HepG2 (cell line): Measurements from ENCODE around the gene PIP5K1A. TPM values are rescaled to one million over a fixed set of nuclear protein-coding genes. Genes with fewer than 3 reads are reported as not detected.

Experiments
- AHR ChIP-seq: IDR thresholded peaks from 2 replicates; pipeline ENCODE4 v1.6.1; 2018; ENCODE audit warnings: missing genetic modification reagents, missing compliant biosample characterization
- ARID2 ChIP-seq: sonication (generic); formaldehyde crosslinking; IDR thresholded peaks from 2 replicates; pipeline ENCODE4 v1.8.1; 2022; ENCODE audit warnings: mild to moderate bottlenecking, missing genetic modification reagents, borderline replicate concordance
- CREB3 ChIP-seq: sonication (generic); formaldehyde crosslinking; IDR thresholded peaks from 2 replicates; pipeline ENCODE4 v1.5.0; 2020; ENCODE audit warnings: missing genetic modification reagents
- KDM6A ChIP-seq: IDR thresholded peaks from 2 replicates; pipeline ENCODE4 v1.6.1; 2016; ENCODE audit warnings: low read depth
- KLF16 ChIP-seq, 2 experiments: sonication (generic) in 1 of 2; formaldehyde crosslinking in 1 of 2; IDR thresholded peaks; 2 replicates each; pipeline versions ENCODE4 v1.6.1 to v1.8.0; 2016 to 2023; ENCODE audit warnings: missing genetic modification reagents in 2 of 2, missing compliant biosample characterization in 1 of 2
- KLF9 ChIP-seq: IDR thresholded peaks from 2 replicates; pipeline ENCODE4 v1.6.1; 2016; ENCODE audit warnings: low read depth
- LRRFIP1 ChIP-seq: sonication (generic); formaldehyde crosslinking; conservative IDR thresholded peaks from 2 replicates; pipeline ENCODE4 v1.4.0; 2020; ENCODE audit warnings: missing genetic modification reagents
- NFYB ChIP-seq: sonication (generic); formaldehyde crosslinking; IDR thresholded peaks from 2 replicates; pipeline ENCODE4 v1.4.0; 2020; ENCODE audit warnings: missing genetic modification reagents
- NR2F2 ChIP-seq: IDR thresholded peaks from 2 replicates; pipeline ENCODE4 v1.6.1; 2012; ENCODE audit warnings: low read depth, inconsistent platforms, borderline replicate concordance
- POLR2A ChIP-seq, 2 experiments: IDR thresholded peaks; 2 replicates each; pipeline ENCODE4 v1.6.1; 2011; ENCODE audit warnings: low read depth in 2 of 2, low read length in 2 of 2, mild to moderate bottlenecking in 1 of 2, moderate library complexity in 1 of 2; ENCODE audit not compliant: insufficient read depth in 1 of 2
- PRDM4 ChIP-seq: sonication (generic); formaldehyde crosslinking; IDR thresholded peaks from 2 replicates; pipeline ENCODE4 v1.9.0; 2021; ENCODE audit warnings: missing genetic modification reagents, borderline replicate concordance
- ZMAT3 ChIP-seq: sonication (generic); formaldehyde crosslinking; conservative IDR thresholded peaks from 2 replicates; pipeline ENCODE4 v1.7.0; 2021; ENCODE audit warnings: missing genetic modification reagents
- ZNF180 ChIP-seq: sonication (generic); formaldehyde crosslinking; IDR thresholded peaks from 2 replicates; pipeline ENCODE4 v1.4.0; 2020; ENCODE audit warnings: low read depth, missing genetic modification reagents, borderline replicate concordance
- ZNF468 ChIP-seq: sonication (generic); formaldehyde crosslinking; IDR thresholded peaks from 2 replicates; pipeline ENCODE4 v1.8.0; 2022; ENCODE audit warnings: mild to moderate bottlenecking, moderate library complexity, missing genetic modification reagents
- ZNF563 ChIP-seq: sonication (generic); formaldehyde crosslinking; IDR thresholded peaks from 2 replicates; pipeline ENCODE4 v1.8.0; 2022; ENCODE audit warnings: mild to moderate bottlenecking, moderate library complexity, missing genetic modification reagents
- polyA plus RNA-seq, 8 experiments: library from polyadenylated mRNA; depleted of rRNA in 3 of 8; stranded (reverse) in 7 of 8; unstranded in 1 of 8; fragments of >200 nt; fragmentation: Illumina TruSeq in 4 of 8; extraction: Trizol in 4 of 8; gene quantifications; 2 replicates each; pipeline versions ENCODE4 v1.2.1 to v1.2.3, GENCODE V29; 2011 to 2016; ENCODE audit warnings: low read depth in 4 of 8, missing spikeins in 1 of 8, mixed read lengths in 1 of 8; ENCODE audit not compliant: insufficient read depth in 1 of 8
- total RNA-seq, 5 experiments: library from RNA; depleted of rRNA; stranded (reverse); fragments of >200 nt; fragmentation: Illumina TruSeq; extraction: Trizol; gene quantifications; 2 replicates each; pipeline ENCODE4 v1.2.3, GENCODE V29; 2016; ENCODE audit warnings: low read depth in 1 of 5
- TF ChIP-seq, protein P1 (sequence below): sonication (generic); formaldehyde crosslinking; conservative IDR thresholded peaks from 2 replicates; pipeline ENCODE4 v1.4.0; 2020; ENCODE audit warnings: missing genetic modification reagents
- TF ChIP-seq, protein P2 (sequence below): sonication (generic); formaldehyde crosslinking; IDR thresholded peaks from 2 replicates; pipeline ENCODE4 v1.8.0; 2022; ENCODE audit warnings: mild to moderate bottlenecking, missing genetic modification reagents, moderate library complexity
- TF ChIP-seq, protein P3 (sequence below): IDR thresholded peaks from 2 replicates; pipeline ENCODE4 v1.6.1; 2016; ENCODE audit warnings: control low read depth

Gene PIP5K1A
- total and polyA plus RNA-seq, 2 of the 13 experiments (the other 11 are each of a cell fraction or from before 2014, with no cell fraction given), result 45.3 to 65.1 TPM

DNA sequence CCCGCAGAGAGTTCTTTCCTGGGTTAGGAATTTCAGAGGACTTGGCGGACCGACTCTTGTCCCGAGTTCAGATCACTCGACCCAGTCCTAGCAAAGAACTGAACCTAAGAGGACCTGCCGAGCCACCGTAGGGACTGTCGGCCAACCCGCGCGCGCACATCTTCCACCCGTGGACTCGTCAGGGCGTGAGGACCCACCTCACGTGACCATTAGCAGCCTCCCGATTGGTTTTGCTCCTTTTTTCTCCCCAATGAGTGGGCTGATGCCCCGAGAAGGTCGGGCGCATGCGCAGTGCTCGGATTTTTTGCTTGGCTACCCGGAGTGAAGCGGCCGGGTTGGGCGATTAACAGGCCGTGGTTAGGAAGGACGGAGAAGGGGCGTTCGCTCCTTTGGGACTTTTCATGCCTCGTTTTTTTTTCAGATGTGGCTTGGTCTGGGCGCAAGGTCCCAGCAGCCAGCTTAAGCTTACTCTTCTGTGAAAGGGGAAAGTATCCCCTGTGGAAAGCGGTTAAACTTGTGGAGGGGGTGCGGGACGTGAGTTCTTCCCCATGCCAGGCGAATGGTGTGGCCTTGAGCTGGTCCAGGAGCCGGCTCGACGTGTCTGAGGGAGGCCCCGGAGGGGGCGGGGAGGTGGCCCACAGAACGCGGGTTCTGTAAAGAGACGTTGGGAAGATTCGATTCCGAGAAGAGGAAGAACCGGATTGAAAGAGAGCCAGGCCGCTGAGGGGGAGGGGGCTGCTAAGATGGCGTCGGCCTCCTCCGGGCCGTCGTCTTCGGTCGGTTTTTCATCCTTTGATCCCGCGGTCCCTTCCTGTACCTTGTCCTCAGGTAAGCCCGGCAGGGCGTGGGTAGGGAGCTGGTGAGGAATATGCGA, at the start of gene PIP5K1A (continued):
- TF ChIP-seq KDM6A (CRISPR knock-in tag) (no peak), ZNF468 (CRISPR knock-in tag) (no peak), LRRFIP1 (CRISPR knock-in tag) (no peak), KLF9 (no peak), NR2F2 (no peak), ARID2 (0 out of 2 replicates have a peak, but pooled peaks have one; percentile 43), AHR (CRISPR knock-in tag) (0 out of 2 replicates have a peak, but pooled peaks have one; percentile 13), POLR2A (IDR thresholded peaks at IDR 0.05; ENCODE audit: insufficient read depth in 1 of 2, low read depth in 2 of 2, low read length in 2 of 2) (peak; percentile 74 to 84), ZNF563 (CRISPR knock-in tag) (0 out of 2 replicates have a peak, but pooled peaks have one; percentile 53), CREB3 (CRISPR knock-in tag) (no peak), NFYB (peak; percentile 82), ZMAT3 (0 out of 2 replicates have a peak, but pooled peaks have one; percentile 13), ZNF180 (CRISPR knock-in tag) (no peak), KLF16 (CRISPR knock-in tag; IDR thresholded peaks at IDR 0.05) (no peak; a peak in 1 of 4 replicates), PRDM4 (CRISPR knock-in tag) (no peak)
- TF ChIP-seq, protein P1, sequence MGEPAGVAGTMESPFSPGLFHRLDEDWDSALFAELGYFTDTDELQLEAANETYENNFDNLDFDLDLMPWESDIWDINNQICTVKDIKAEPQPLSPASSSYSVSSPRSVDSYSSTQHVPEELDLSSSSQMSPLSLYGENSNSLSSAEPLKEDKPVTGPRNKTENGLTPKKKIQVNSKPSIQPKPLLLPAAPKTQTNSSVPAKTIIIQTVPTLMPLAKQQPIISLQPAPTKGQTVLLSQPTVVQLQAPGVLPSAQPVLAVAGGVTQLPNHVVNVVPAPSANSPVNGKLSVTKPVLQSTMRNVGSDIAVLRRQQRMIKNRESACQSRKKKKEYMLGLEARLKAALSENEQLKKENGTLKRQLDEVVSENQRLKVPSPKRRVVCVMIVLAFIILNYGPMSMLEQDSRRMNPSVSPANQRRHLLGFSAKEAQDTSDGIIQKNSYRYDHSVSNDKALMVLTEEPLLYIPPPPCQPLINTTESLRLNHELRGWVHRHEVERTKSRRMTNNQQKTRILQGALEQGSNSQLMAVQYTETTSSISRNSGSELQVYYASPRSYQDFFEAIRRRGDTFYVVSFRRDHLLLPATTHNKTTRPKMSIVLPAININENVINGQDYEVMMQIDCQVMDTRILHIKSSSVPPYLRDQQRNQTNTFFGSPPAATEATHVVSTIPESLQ (CRISPR knock-in tag), result no peak
- TF ChIP-seq, protein P2, sequence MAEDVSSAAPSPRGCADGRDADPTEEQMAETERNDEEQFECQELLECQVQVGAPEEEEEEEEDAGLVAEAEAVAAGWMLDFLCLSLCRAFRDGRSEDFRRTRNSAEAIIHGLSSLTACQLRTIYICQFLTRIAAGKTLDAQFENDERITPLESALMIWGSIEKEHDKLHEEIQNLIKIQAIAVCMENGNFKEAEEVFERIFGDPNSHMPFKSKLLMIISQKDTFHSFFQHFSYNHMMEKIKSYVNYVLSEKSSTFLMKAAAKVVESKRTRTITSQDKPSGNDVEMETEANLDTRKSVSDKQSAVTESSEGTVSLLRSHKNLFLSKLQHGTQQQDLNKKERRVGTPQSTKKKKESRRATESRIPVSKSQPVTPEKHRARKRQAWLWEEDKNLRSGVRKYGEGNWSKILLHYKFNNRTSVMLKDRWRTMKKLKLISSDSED (CRISPR knock-in tag), result no peak
- TF ChIP-seq, protein P3, sequence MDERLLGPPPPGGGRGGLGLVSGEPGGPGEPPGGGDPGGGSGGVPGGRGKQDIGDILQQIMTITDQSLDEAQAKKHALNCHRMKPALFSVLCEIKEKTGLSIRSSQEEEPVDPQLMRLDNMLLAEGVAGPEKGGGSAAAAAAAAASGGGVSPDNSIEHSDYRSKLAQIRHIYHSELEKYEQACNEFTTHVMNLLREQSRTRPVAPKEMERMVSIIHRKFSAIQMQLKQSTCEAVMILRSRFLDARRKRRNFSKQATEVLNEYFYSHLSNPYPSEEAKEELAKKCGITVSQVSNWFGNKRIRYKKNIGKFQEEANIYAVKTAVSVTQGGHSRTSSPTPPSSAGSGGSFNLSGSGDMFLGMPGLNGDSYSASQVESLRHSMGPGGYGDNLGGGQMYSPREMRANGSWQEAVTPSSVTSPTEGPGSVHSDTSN (CRISPR knock-in tag), result no peak
